Liver (tissue), 9 donors: ENCODE data around the gene UBE3D. TPM values are rescaled to one million over a fixed set of nuclear protein-coding genes. Genes with fewer than 3 reads are reported as not detected.

Source experiments
- DNase-seq: peaks from one replicate; pipeline ENCODE4 v3.0.0-alpha.2; 2017; ENCODE audit warnings: low spot score
- H3K27ac ChIP-seq, 2 donors: one replicate each; pipeline ENCODE4 v1.7.0; 2013; ENCODE audit warnings: inconsistent platforms in 2 of 2, low read length in 2 of 2, control low read depth in 1 of 2, low read depth in 1 of 2, mild to moderate bottlenecking in 1 of 2
- H3K27me3 ChIP-seq, 4 donors: one replicate each; pipeline versions ENCODE4 v1.6.1 to v1.7.0; 2013; ENCODE audit warnings: low read length in 3 of 4, inconsistent platforms in 1 of 4, mild to moderate bottlenecking in 1 of 4, moderate library complexity in 1 of 4; ENCODE audit not compliant: control insufficient read depth in 4 of 4, insufficient read depth in 4 of 4
- H3K36me3 ChIP-seq, 4 donors: one replicate each; pipeline versions ENCODE4 v1.6.1 to v1.7.0; 2013; ENCODE audit warnings: low read length in 3 of 4, mild to moderate bottlenecking in 3 of 4, low read depth in 1 of 4, moderate library complexity in 1 of 4; ENCODE audit not compliant: control insufficient read depth in 4 of 4, insufficient read depth in 3 of 4
- H3K4me1 ChIP-seq, 4 donors: one replicate each; pipeline versions ENCODE4 v1.6.1 to v1.7.0; 2013; ENCODE audit warnings: low read length in 3 of 4, mild to moderate bottlenecking in 3 of 4, moderate library complexity in 1 of 4; ENCODE audit not compliant: control insufficient read depth in 4 of 4, insufficient read depth in 4 of 4
- H3K4me3 ChIP-seq, 3 donors: one replicate each; pipeline versions ENCODE4 v1.6.1 to v1.7.0; 2013; ENCODE audit warnings: low read length in 3 of 3, control low read depth in 1 of 3, low read depth in 1 of 3, mild to moderate bottlenecking in 1 of 3
- H3K9ac ChIP-seq, 2 donors: one replicate each; pipeline ENCODE4 v1.7.0; 2013; ENCODE audit warnings: low read length in 2 of 2, mild to moderate bottlenecking in 2 of 2, moderate library complexity in 2 of 2, control low read depth in 1 of 2, low read depth in 1 of 2
- H3K9me3 ChIP-seq, 4 donors: one replicate each; pipeline versions ENCODE4 v1.6.1 to v1.7.0; 2013; ENCODE audit warnings: low read length in 3 of 4; ENCODE audit not compliant: control insufficient read depth in 4 of 4
- EGR1 ChIP-seq, 2 donors: IDR thresholded peaks; 2 replicates each; pipeline ENCODE4 v1.6.1; 2016 to 2018; ENCODE audit warnings: antibody characterized with exemption in 2 of 2, low read depth in 2 of 2
- FOXA1 ChIP-seq: IDR thresholded peaks from 2 replicates; pipeline ENCODE4 v1.6.1; 2016; ENCODE audit warnings: antibody characterized with exemption
- FOXA2 ChIP-seq: IDR thresholded peaks from 2 replicates; pipeline ENCODE4 v1.6.1; 2016; ENCODE audit warnings: antibody characterized with exemption
- HNF4A ChIP-seq, 2 donors: conservative IDR thresholded peaks; 2 replicates each; pipeline ENCODE4 v1.6.1; 2016; ENCODE audit warnings: antibody characterized with exemption in 2 of 2, mild to moderate bottlenecking in 2 of 2
- HNF4G ChIP-seq: IDR thresholded peaks from 2 replicates; pipeline ENCODE4 v1.6.1; 2016; ENCODE audit warnings: antibody characterized with exemption
- JUND ChIP-seq, 2 donors: IDR thresholded peaks; 2 replicates each; pipeline ENCODE4 v1.6.1; 2016; ENCODE audit warnings: antibody characterized with exemption in 2 of 2
- NR2F2 ChIP-seq: IDR thresholded peaks from 2 replicates; pipeline ENCODE4 v1.6.1; 2016; ENCODE audit warnings: antibody characterized with exemption
- RAD21 ChIP-seq, 2 donors: IDR thresholded peaks; 2 replicates each; pipeline ENCODE4 v1.6.1; 2016; ENCODE audit warnings: antibody characterized with exemption in 2 of 2, mild to moderate bottlenecking in 2 of 2
- RXRA ChIP-seq, 2 donors: IDR thresholded peaks; 2 replicates each; pipeline ENCODE4 v1.6.1; 2017 to 2018; ENCODE audit warnings: antibody characterized with exemption in 2 of 2, mild to moderate bottlenecking in 1 of 2
- TAF1 ChIP-seq: conservative IDR thresholded peaks from 2 replicates; pipeline ENCODE4 v1.6.1; 2016; ENCODE audit warnings: antibody characterized with exemption, mild to moderate bottlenecking
- YY1 ChIP-seq: IDR thresholded peaks from 2 replicates; pipeline ENCODE4 v1.6.1; 2016; ENCODE audit warnings: antibody characterized with exemption, mild to moderate bottlenecking
- WGBS: extraction: QIAGEN DNeasy Blood & Tissue Kit; methylation state at CpG from one replicate; pipeline ENCODE4 v1.1.7; 2013; 5-methylcytosine and 5-hydroxymethylcytosine counted together
- polyA plus RNA-seq, 2 donors: library from polyadenylated mRNA; stranded (reverse) in 1 of 2; unstranded in 1 of 2; fragments of 200-250 nt in 1 of 2; fragments of >200 nt in 1 of 2; fragmentation: Nextera tagmentation in 1 of 2; extraction: Ambion mirVana in 1 of 2; gene quantifications; one replicate each; pipeline versions ENCODE4 v1.2.1 to v1.2.3, GENCODE V29; 2013 to 2015
- total RNA-seq, 2 donors: library from RNA; depleted of rRNA; stranded (reverse); fragments of >200 nt; gene quantifications; one replicate each; pipeline ENCODE4 v1.2.3, GENCODE V29; 2014
- TF ChIP-seq, protein P1 (sequence below): IDR thresholded peaks from 2 replicates; pipeline ENCODE4 v1.6.1; 2016; ENCODE audit warnings: antibody characterized with exemption
- TF ChIP-seq, protein P2 (sequence below): IDR thresholded peaks from 2 replicates; pipeline ENCODE4 v1.6.1; 2016; ENCODE audit warnings: antibody characterized with exemption
- TF ChIP-seq, protein P3 (sequence below): fragments of 150-350 bp; IDR thresholded peaks from 2 replicates; pipeline ENCODE4 v1.5.1; 2017; ENCODE audit warnings: improper control_type of control experiment, low read depth, low read length; ENCODE audit not compliant: missing input control
- TF ChIP-seq, protein P4 (sequence below): IDR thresholded peaks from 2 replicates; pipeline ENCODE4 v1.6.1; 2016; ENCODE audit warnings: antibody characterized with exemption
- donor health status: healthy.
- donor health status: healthy.
- donor health status: healthy.
- donor health status: healthy.
- donor health status: healthy.

Gene UBE3D
- total and polyA plus RNA-seq, 4 donors, result 0.78 to 6.4 (median 1.9) TPM

DNA sequence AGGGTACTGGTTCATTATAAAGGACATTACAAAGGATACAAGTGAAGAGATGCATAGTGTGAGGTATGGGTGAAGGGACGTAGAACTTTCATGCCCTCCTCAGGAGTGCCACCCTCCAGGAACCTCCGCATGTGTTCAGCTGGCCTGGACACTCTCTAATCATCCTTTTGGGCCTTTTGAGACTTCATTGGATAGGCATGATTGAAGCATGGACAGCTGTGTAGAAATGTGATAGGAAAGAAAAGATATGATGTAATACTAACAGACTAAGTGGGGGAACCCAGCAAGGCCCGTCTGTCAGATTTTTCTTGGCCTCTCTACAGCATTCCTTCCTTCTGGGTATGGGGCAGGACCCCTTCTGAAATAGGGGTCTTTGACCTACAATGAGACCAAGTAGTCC lies 32.9 kb upstream of the UBE3D start:
- no peak for TF ChIP-seq EGR1 (IDR thresholded peaks at IDR 0.05; ENCODE audit: low read depth in 2 of 2)
- no peak for TF ChIP-seq FOXA2
- TF ChIP-seq, protein P1, sequence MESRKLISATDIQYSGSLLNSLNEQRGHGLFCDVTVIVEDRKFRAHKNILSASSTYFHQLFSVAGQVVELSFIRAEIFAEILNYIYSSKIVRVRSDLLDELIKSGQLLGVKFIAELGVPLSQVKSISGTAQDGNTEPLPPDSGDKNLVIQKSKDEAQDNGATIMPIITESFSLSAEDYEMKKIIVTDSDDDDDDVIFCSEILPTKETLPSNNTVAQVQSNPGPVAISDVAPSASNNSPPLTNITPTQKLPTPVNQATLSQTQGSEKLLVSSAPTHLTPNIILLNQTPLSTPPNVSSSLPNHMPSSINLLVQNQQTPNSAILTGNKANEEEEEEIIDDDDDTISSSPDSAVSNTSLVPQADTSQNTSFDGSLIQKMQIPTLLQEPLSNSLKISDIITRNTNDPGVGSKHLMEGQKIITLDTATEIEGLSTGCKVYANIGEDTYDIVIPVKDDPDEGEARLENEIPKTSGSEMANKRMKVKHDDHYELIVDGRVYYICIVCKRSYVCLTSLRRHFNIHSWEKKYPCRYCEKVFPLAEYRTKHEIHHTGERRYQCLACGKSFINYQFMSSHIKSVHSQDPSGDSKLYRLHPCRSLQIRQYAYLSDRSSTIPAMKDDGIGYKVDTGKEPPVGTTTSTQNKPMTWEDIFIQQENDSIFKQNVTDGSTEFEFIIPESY, result no peak
- TF ChIP-seq, protein P2, sequence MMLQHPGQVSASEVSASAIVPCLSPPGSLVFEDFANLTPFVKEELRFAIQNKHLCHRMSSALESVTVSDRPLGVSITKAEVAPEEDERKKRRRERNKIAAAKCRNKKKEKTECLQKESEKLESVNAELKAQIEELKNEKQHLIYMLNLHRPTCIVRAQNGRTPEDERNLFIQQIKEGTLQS, result no peak
- no peak for TF ChIP-seq HNF4A (conservative IDR thresholded peaks at IDR 0.05)
- TF ChIP-seq RAD21 (IDR thresholded peaks at IDR 0.05), result no peak
- TF ChIP-seq RXRA (IDR thresholded peaks at IDR 0.05), result no peak
- TF ChIP-seq, protein P3, sequence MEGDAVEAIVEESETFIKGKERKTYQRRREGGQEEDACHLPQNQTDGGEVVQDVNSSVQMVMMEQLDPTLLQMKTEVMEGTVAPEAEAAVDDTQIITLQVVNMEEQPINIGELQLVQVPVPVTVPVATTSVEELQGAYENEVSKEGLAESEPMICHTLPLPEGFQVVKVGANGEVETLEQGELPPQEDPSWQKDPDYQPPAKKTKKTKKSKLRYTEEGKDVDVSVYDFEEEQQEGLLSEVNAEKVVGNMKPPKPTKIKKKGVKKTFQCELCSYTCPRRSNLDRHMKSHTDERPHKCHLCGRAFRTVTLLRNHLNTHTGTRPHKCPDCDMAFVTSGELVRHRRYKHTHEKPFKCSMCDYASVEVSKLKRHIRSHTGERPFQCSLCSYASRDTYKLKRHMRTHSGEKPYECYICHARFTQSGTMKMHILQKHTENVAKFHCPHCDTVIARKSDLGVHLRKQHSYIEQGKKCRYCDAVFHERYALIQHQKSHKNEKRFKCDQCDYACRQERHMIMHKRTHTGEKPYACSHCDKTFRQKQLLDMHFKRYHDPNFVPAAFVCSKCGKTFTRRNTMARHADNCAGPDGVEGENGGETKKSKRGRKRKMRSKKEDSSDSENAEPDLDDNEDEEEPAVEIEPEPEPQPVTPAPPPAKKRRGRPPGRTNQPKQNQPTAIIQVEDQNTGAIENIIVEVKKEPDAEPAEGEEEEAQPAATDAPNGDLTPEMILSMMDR, result no peak
- no peak for TF ChIP-seq HNF4G
- TF ChIP-seq YY1, result no peak
- no peak for TF ChIP-seq TAF1
- TF ChIP-seq JUND (IDR thresholded peaks at IDR 0.05), result no peak
- no peak for TF ChIP-seq FOXA1
- TF ChIP-seq, protein P4, sequence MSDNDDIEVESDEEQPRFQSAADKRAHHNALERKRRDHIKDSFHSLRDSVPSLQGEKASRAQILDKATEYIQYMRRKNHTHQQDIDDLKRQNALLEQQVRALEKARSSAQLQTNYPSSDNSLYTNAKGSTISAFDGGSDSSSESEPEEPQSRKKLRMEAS, result no peak
- no peak for TF ChIP-seq NR2F2
- DNase-seq, result no peak
- 95% methylated on average over 3 of the region's 3 CpGs for WGBS
- H3K9me3 ChIP-seq, result no peaks in the 10 kb centered on the region
- H3K27me3 ChIP-seq, result no peaks in the 10 kb centered on the region
- H3K4me3 ChIP-seq, result no peak overlapping the region
- H3K4me1 ChIP-seq, result no peaks in the 10 kb centered on the region
- H3K9ac ChIP-seq, result no peak overlapping the region
- H3K27ac ChIP-seq, result no peak overlapping the region
- H3K36me3 ChIP-seq, result peaks cover 0 to 3% (median under 1%) of the 10 kb centered on the region in 4 donors

DNA sequence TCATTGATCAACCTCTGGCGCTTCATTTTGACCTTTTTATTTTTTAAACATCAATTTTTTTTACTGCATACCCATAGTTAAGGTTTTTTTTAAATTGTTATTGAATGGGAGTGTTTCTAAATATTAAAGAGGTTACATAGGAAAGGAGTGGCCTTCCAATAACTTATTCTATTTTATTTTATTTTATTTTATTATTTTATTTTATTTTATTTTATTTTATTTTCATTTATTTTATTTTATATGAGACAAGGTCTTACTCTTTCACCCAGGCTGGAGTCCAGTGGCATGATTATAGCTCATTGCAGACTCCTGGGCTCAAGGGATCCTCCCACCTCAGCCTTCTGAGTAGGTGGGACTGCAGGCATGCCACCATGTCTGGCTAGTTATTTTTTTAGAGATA lies 32.0 kb upstream of the UBE3D start:
- DNase-seq, result no peak
- Histone ChIP-seq H3K4me1 (no peaks in the 10 kb centered on the region), H3K27ac (no peak overlapping the region), H3K9me3 (no peaks in the 10 kb centered on the region), H3K9ac (no peak overlapping the region), H3K36me3 (peaks cover 0 to 3% (median under 1%) of the 10 kb centered on the region in 4 donors), H3K27me3 (no peaks in the 10 kb centered on the region), H3K4me3 (no peak overlapping the region)
- WGBS, result 98% methylated on average over 1 of the region's 1 CpG
- TF ChIP-seq, protein P4, result no peak
- TF ChIP-seq, protein P2, result no peak
- TF ChIP-seq FOXA1, result no peak
